Tracheal epithelial cell (primary cell): ENCODE data around the gene SLC45A2. TPM values are rescaled to one million over a fixed set of nuclear protein-coding genes. Genes with fewer than 3 reads are reported as not detected.

Experiments used
- total RNA-seq: library from RNA; depleted of rRNA; stranded (reverse); fragments of >200 nt; gene quantifications from 2 replicates; pipeline ENCODE4 v1.2.1, GENCODE V29; 2014

SLC45A2 gene, protein sequence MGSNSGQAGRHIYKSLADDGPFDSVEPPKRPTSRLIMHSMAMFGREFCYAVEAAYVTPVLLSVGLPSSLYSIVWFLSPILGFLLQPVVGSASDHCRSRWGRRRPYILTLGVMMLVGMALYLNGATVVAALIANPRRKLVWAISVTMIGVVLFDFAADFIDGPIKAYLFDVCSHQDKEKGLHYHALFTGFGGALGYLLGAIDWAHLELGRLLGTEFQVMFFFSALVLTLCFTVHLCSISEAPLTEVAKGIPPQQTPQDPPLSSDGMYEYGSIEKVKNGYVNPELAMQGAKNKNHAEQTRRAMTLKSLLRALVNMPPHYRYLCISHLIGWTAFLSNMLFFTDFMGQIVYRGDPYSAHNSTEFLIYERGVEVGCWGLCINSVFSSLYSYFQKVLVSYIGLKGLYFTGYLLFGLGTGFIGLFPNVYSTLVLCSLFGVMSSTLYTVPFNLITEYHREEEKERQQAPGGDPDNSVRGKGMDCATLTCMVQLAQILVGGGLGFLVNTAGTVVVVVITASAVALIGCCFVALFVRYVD
- 0.21 TPM in 1 of 2 replicates, not detected in the other for total RNA-seq

DNA sequence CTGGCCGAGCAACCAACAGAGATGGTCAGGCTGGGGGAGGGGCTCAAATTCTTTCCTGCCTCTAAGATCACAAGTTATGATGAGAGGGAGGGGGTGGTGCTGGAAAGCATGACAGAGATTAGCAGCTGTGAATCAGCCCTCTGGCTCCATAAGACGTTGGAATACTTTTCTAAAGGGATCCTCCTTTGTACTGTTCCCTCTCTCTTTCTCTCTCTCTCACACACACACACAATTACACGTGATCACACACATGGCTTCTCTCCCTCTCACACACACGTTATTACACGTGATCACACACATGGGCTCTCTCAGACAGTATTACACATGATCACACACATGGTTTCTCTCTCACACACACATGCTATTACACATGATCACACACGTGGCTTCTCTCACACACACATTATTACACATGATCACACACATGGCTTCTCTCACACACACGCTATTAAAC, at the start of gene SLC45A2:
TSS of gene SLC45A2 (minus strand) at position 23 of the 454 bp plus-strand sequence. CDS start 110 bp downstream, outside the sequence.

DNA sequence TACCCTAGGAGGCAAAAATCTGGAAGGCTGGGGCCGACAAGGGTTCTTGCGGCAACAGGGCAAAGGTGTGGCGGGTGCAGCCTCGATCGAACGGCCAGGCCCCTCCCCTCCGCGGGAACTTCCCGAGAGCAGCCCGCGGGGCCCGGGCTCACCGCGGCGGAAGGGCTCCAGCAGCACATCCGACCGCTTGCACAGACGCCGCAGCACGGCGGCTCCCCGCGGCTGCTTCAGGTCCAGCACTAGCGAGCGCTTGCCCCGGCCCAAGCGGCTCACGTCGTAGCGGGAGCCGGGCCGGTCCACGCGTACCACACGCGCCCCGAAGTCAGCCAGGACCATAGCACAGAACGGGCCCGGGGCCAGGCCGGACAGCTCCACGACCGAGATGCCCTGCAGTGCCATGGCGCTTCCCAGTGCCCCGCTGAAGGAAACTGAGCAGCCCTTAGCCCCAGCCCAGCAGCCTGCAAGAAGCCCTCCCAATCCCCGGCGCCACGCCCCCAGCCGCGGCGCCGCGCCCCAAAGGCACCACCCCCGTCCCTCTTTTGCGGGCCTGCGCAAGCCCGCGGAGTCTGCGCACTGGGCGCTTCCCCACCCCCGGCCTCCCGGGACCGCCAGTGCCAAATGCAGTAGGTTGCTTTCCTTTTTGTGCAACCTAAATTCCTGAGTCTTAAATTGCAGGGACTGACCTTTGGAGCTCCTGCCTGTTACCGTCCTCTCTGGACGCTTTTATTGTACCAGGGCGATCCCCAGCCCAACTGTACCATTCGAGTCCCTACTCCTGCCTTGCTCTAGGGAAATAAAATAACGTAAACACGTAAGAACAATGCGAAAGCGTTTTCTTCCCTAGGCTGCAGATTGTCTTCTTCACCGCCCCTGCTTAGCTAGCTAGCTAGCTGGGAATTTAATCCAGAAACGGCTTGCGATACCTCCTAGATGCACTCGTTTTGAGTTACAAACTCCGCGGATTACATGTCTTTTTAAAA, 23.4 kb upstream of the SLC45A2 start, which contains the start of gene AMACR:
TSS of gene AMACR (minus strand) at position 430 of the 980 bp plus-strand sequence. CDS start at position 399, 31 bp downstream.

DNA sequence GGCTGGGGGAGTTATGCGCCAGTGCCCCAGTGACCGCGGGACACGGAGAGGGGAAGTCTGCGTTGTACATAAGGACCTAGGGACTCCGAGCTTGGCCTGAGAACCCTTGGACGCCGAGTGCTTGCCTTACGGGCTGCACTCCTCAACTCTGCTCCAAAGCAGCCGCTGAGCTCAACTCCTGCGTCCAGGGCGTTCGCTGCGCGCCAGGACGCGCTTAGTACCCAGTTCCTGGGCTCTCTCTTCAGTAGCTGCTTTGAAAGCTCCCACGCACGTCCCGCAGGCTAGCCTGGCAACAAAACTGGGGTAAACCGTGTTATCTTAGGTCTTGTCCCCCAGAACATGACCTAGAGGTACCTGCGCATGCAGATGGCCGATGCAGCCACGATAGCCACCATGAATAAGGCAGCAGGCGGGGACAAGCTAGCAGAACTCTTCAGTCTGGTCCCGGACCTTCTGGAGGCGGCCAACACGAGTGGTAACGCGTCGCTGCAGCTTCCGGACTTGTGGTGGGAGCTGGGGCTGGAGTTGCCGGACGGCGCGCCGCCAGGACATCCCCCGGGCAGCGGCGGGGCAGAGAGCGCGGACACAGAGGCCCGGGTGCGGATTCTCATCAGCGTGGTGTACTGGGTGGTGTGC, 48.0 kb downstream of the SLC45A2 start, which contains the start of gene RXFP3:
TSS of gene RXFP3 (plus strand) at position 6 of the 636 bp plus-strand sequence. CDS start at position 361, 355 bp downstream.

Other genes with a start within 250 kb of the SLC45A2 start
- gene ADAMTS12, start 92.7 kb downstream of the SLC45A2 start, total RNA-seq = 1.9 TPM in 1 of 2 replicates, not detected in the other
- gene RXFP3, start 48.3 kb downstream of the SLC45A2 start, total RNA-seq = not detected in 2 replicates
- 5.5 and 6.4 TPM in 2 replicates for gene AMACR, start 23.4 kb upstream of the SLC45A2 start, total RNA-seq
- 0.43 and 0.48 TPM in 2 replicates for gene C1QTNF3, start 58.5 kb upstream of the SLC45A2 start, total RNA-seq